GDM1 (cell line): ENCODE measurements around the gene INPP5K.
"Not testable (repeated sequence)": the region's sequence is repeated elsewhere in the genome, so short reads cannot be mapped to it uniquely, and the experiment has no call there.

ENCODE experiments used
- DNase-seq: peaks from one replicate; lab custom pipeline; 2025; lab: John Stamatoyannopoulos, UW

Gene INPP5K

GRCh38 chr17:1516388-1517161, at the start of gene INPP5K:
Gene INPP5K (minus strand): TSS chr17:1516612. CDS start chr17:1516499, 113 bp downstream.
- peak; percentile 98 for DNase-seq

GRCh38 chr17:1565877-1566276, 49.5 kb upstream of the INPP5K start:
- no peak for DNase-seq

- no peak for DNase-seq
These were observed 47.6 kb upstream of the INPP5K start for GRCh38 chr17:1563786-1564613.

DNA sequence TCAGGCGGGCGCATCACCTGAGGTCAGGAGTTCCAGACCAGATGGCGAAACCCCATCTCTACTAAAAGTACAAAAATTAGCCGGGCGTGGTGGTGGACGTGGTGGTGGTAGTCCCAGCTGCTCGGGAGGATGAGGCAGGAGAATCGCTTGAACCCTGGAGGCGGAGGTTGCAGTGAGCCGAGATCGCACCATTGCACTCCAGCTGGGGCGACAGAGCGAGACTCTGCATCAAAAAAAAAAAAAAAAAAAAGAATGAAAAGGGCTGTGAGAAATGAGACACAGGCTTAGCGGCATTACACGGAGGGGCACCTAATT, 47.0 kb upstream of the INPP5K start:
- DNase-seq = not testable (repeated sequence)

- DNase-seq = no peak
These were observed 45.8 kb upstream of the INPP5K start for GRCh38 chr17:1562176-1562643.

GRCh38 chr17:1561420-1562175, 45.2 kb upstream of the INPP5K start:
- DNase-seq = no peak

DNA sequence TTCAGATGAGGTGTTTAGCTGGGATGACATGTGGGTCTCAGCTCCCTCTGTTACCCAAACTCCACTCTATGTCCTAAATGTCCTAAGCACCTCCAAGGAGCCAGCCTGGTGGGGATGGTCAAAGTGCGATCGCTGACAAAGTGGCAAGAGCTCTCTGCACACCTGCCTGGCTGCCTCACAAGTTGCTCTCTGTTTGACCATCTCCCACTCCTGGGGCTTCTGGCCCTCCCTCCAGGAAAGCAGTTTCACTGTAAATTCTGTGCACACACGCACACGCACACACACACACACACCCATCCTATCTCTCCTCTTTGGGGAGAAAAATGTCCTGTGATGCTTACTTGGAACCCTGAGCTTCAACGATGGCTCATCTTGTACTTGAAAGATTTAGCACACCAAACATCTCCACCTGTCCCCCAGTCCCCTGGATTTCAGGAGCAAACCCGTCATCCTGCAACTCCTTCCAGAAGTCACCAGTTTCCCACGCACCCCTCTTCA, 44.5 kb upstream of the INPP5K start:
- no peak for DNase-seq

GRCh38 chr17:1560101-1560857, 43.9 kb upstream of the INPP5K start:
- no peak for DNase-seq

DNA sequence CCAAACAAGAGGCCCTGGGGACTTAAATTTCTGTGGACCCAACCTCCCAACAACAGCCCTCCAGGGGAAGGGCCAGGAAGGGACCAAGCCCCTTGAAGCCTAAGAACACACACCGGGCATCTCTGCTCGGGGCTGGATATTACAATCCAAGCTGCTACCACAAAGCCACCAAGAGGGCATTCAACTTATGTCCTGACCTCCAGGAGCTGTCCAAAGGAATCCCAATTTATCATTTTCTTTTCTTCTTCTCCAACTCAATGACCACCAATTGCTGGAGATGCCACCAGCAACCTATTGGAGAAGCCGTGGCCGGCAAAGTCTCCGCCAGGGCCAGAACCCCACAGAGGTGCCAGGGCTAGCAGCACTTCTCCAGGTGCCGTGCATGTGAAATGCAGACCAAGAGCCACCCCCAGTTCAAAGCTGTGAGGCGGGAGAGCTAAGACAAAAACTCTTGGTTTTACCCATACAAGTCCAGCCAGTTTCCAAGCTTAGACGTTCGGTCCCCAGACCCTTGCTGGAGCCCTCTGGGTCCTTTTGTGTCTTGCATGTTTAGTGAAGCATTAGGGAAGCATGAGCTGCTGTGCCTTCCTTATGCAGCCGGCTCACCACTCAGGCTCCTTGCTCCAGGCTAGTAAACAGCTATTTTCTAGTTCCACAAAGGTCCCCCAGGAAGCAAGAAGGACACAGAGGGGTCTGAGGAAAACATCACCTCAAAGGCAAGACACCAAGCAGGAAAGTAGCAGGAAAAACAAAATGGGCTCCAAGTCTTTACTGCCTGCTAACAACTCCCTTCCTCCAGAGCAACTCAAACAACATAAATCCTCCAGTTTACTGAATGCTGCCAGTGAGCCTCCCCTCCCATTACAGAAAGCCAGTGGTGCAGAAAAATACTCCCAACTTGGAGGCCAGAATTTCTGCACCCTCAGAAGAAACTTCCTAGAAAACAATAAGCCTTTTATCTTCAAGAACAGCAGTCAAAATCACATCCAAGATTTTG, 42.9 kb upstream of the INPP5K start:
- DNase-seq = no peak

GRCh38 chr17:1558401-1558800, 42.0 kb upstream of the INPP5K start:
- no peak for DNase-seq

GRCh38 chr17:1557355-1558095, 41.1 kb upstream of the INPP5K start:
- no peak for DNase-seq

GRCh38 chr17:1555651-1556471, 39.4 kb upstream of the INPP5K start:
- peak; percentile 61 for DNase-seq

GRCh38 chr17:1554751-1555540, 38.5 kb upstream of the INPP5K start:
- DNase-seq = no peak

DNA sequence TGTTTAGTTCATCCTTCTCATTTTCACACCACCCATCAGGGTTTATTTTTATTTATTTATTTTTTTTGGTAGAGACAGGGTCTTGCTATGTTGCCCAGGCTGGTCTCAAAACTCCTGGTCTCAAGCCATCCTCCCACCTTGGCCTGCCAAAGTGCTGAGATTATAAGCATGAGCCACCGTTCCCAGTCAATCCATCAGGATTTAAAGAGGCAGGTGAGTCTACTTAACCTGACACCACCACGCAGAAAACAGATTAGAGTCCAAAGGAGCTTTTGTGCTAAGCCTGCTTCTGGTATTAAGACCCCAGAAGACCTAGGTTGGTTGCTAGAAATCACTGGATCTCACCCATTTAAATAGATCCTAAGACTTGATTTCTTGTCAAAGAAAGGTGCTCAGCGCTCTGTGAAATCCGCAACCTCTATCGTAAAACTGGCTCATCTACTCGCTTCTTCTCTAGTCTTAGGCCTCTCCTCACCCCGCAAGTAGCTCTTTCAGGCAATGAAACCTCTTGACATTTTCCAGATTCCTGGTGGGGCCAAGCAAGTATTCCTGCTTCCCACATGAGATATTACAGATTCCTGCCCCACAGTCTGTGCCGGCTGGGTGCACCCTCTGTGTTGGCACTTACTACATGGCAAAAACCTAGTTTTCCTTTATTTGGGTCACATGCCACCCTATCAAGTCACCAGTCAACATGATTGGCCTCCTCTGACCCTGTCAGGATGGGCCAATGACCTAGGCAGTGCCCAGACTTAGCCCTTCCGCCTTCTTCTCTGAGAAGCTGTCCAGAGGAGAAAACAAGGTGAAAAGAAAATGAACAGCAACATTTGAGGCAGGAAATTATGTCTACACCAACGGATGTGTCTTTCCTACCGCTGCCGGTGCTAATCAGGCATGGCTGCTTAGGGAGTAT, 37.2 kb upstream of the INPP5K start:
- DNase-seq = no peak

DNA sequence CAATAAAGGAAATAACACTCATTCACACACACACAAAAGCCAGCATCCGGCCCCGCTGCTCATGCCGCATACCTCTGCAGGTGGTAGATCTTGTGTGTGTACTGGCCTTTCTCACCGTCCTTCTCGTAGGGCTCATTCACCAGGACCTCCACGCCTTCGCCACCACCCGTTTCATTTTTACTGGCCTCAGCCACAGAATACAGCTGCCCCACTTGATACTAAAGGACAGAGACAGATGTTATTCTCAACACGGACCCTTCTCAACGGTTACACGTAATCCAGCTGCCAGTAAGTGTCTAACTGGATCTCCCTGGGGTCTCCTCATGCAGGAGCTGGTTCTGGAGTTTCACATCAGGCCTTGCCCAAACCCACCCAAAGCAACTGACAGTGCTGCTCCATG, 36.5 kb upstream of the INPP5K start:
- DNase-seq = no peak

DNA sequence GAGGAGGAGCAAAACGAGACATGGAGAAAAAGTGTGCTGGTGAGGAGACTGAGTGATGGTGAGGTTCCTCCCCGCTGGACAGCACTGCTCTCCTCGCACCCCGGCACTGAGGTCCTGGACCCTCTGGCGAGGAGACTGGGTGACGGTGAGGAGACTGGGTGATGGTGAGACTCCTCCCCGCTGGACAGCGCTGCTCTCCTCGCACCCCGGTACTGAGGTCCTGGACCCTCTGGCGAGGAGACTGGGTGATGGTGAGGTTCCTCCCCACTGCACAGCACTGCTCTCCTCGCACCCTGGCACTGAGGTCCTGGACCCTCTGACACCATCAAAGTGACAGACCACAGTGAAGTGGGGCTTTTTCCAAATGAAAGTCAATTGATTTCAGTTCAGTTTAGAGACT, 35.3 kb upstream of the INPP5K start:
- DNase-seq = no peak

- no peak for DNase-seq
These were observed 31.6 kb upstream of the INPP5K start for GRCh38 chr17:1548032-1548431.
